GM21529 (cell line): ENCODE data around the gene PES1.
"Not testable (repeated sequence)": the region's sequence is repeated elsewhere in the genome, so short reads cannot be mapped to it uniquely, and the experiment has no call there.

Experiments used
- ATAC-seq: cut with Tn5 transposase; IDR thresholded peaks from one replicate; pipeline ENCODE4 v1.9.1; 2021; ENCODE audit not compliant: unreplicated experiment

PES1 gene

DNA sequence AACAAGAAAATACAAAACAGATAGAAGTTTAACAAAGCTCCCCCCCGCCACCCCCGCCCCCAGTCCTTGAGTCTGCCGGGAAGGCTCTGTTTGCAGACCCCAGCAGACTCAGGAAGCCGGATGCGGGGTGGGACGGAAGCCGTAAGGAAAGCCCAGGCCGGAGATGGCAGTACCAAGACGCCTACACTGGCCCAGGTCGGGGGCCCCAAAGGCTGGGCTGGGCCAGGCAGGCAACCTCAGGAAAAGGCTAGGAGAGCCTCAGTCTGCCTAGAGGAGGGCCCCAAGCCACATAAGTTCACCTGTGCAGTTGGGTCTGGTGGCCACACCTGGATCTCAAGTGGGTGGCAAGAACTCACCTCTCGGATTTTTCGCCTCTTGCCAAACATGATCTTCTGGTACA is 13.2 kb downstream of the PES1 start:
- no peak for ATAC-seq

DNA sequence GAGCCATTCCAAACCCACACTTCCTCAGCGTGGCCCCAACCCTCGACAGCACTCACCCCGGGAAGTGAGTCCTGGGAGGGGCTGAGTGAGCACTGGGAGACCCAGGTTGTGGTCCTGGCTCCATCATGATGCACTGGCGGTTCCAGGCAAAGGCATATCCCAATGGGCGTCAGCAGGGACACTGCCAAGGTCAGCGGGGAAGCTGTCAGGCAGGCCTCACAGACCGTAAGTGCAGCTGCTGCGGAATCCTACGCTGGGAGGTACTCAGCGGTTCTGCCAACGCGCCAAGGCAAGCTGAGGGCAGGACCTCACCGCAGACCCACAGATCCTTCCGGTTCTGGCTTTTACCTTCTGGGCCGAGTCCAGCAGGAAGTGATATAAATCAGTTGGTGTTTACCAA is 15.9 kb downstream of the PES1 start:
- ATAC-seq = no peak

DNA sequence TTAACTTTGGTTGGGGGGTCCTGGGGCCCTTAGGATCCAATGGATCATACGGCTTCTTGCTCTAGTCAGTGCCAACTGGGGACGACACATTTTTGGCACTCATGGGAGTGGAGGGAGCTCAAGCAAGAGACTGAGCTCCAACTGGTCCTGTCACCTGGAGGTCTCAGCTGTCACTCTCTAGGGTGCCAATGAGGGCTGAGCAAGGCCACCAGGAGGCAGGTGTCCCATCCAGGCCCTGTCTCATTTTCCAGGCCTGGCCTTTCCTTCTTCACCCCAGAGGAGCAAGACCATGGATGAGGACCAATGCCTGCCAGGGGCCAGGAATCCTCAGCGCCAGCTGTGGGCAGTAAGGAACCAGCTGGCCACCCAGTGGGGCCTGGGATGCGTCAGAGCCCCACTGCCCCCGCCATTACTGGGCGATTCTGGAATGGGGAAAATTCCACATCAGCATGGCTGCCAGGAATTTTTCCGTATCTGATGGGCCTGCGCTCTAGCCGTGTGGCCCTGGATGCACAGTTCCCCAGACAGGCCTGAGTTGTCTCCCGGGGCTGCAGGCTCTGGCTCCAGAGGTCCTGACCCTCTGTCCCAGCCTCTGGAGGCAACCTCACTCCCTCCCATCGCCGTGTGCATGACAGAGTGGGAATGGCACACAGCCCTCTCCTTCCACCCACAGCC is 16.6 kb downstream of the PES1 start:
- ATAC-seq = no peak

DNA sequence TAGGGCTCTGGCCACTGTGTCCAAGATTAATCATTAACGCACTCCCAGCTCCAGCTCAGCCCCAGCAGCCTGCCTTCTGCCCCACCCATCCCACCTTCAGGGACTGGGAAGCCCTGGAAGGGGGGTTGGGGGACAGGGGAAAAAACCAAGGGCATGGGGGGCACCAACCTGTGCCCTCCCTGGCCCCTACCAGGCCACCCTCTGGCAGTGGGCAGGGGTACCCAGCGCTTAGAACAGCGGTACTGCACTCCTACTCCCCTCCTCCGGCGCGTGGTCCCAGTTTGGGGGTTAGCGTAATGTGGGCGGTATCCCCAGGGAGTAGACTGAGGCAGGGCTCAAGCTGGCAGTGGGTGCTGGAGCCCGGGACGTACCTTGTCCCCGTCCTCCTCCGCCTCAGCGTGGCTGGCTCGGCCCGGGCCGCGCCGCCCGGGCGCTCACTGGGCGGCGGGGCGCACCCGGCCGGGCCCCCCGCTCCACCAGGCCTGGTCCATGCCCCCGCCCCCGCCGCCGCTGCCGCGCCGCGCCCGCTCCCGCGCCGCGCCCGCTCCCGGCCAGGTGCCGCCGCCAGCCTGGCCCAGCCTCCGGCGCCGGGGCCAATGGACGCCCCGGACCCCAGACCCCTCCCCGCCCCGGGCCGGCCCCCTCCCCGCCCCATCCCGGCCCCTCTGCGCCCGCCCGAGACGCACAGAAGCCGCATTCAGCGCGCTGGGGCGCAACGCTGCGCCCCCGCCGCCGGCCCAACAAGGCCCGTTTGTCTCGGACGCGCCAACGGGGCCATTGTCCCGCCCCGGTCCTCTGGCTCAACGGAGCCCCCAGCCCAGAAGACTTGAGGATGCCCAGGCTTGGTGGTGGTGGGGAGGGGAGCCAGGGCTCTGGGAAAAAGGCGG is 17.4 kb downstream of the PES1 start, which contains the start of gene GAL3ST1:
GAL3ST1 (minus strand) TSS at position 571 of the 887 bp plus-strand sequence. CDS start 17,273 bp downstream, outside the sequence.
- no peak for ATAC-seq

DNA sequence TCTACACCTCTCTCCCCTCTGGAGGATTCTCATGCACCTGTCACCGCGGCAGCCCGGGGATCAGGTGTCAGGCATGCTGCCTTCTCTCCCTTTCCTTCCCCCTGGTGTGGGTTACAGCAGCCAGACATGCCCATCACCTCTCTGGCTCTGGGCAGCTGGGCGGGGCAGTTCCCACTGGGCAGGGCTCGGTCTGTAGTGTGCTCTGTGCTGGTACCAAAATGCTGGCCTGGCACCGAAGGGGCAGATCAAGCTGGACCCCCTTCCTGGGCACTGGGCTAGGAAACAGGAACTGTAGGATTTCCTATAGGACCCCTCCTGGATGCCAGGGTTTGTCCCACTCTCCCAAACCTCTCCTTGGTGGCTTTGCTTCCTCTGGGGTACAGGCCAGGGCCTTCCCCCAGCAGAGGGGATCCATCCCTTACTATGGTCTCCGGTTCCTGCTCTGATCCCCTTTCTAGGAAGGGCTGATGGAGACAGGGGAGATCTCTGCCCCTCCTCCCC is 18.1 kb downstream of the PES1 start:
- ATAC-seq = no peak

DNA sequence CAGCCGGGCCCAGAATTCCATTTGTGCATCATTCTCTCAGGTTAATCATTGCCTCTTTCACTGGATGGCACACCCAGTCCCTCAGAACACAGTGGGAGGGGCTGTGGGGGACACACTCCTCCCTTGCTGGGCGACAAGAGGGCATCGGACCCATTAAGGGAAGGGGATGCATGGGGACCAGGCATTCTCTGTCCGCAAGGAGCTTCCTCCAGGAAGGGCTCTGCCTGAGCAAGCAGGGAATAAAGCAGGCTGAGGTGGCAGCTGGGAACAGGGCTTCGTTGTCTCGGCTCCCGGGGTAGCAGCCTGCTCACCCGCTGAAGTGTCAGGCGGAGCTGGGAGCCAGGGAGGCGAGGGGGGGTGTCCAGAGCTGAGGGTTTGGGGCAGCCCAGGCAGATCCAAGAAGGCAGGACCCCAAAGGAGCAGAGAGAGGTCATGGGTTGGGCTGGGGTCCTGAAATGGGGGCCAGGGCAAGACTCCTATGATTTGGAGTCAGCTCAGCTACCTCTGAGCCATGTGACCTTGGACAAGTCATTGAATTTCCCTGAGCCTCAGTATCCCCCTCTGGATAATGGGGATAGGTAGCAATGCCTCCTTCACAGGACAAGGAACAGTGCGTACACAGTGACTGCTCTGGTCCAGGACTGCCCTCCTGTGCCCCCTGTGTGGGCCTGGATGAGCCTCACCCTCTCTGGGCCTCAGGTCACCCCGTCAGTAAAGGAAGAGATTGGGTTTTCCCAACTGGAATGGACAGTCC is 18.7 kb downstream of the PES1 start:
- no peak for ATAC-seq

DNA sequence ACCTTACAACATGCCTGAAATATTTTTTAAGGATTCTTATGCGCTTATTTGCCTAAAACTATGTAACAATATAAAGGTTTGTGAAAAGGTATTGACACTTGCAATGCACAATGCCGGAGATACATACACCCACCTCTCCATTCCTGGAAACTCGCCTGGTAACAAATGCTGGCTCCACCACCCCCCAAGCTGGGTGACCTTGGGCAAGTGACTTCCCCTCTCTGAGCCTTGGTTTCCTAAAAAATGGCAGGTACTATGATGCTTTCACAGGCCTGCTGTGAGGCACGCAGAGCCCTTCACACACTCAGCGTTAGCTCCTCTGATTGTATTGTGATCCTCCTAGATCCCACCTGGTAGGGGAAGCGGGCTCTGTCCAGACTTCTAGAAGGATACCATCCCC is 19.5 kb downstream of the PES1 start:
- no peak for ATAC-seq

DNA sequence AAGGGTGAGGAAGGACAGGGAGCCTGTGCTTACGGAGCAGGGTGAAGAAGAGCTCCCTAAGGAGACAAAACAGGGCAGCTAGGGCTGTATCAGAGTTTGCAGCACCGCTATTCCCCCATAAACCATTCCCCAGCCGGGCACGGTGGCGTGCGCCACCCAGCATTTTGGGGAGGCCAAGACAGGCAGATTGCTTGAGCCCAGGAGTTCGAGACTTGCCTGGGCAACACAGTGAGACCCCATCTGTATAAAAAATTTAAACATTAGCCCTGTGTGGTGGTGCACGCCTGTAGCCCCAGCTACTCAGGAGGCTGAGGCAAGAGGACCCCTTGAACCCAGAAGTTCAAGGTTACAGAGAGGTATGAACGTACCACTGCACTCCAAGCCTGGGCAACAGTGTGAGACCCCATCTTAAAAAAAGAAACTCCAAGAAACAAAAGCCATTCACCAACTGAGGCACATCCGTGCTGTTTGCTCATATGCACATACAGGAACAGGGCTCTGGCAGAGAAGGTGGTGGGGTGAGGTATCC is 22.0 kb downstream of the PES1 start:
- ATAC-seq = no peak

DNA sequence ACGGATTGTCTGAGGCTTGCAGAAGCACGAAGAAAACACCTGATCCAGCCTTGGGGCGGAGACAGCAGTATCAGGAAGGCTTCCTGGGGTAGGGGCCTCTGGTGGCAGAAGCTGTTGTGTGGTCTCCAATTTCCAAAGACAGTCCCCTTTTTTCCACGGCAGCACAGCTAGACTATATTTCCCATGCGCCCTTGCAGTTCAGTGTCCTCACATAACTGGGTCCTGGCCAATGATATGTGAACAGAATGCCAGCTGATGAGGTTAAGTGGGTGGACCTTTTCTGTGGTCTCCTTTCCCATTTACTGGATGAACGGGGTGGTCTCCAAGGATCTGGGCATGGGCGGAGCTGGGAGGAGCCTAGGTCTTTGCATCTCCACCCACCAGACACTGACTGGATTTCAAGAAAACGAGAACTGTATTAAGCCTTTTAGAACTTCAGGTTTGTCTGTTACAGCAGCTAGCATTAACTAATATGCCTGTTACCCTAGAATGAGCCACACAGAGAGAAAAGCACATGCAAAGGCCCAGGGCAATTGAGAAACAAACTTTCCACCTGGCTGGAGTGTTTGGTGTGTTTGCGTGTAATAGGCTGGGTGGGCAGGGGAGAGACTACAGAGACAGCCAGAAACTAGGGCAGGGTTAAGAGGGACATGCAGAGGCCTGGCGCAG is 23.4 kb downstream of the PES1 start:
- ATAC-seq = no peak

DNA sequence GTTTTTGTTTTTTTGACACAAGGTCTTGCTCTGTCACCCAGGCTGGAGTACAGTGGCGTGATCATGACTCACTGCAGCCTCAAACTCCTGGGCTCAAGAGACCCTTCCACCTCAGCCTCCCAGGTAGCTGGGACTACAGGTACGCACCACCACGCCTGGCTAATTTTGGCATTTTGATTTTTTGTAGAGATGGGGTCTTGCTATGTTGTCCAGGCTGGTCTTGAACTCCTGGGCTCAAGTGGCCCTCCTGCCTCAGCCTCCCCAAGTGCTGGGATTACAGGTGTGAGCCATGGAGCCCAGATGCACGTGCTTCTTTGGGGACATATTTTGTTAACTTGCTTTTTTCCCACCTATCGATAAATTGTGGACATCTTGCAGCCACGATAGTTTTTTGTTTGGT is 24.4 kb downstream of the PES1 start:
- not testable (repeated sequence) for ATAC-seq

DNA sequence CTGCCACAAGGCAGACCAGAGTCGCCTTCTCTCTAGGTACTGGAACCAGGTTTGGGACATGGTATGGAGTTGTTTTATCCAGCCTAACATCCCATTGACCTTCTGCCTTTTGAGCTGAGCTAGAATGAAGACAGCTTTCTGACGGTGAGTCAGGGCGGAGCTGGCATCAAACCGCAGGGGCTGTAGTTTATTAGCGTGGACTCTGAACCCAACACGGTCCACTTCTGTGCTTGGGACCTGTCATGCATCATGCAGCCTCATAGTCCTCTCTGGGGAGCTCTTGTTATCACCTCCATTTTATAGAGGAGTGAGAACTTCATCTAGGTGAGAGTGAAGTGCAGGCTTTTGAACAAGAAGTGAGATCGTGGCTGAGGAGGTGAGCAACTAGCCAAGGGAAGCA is 25.6 kb downstream of the PES1 start:
- no peak for ATAC-seq

DNA sequence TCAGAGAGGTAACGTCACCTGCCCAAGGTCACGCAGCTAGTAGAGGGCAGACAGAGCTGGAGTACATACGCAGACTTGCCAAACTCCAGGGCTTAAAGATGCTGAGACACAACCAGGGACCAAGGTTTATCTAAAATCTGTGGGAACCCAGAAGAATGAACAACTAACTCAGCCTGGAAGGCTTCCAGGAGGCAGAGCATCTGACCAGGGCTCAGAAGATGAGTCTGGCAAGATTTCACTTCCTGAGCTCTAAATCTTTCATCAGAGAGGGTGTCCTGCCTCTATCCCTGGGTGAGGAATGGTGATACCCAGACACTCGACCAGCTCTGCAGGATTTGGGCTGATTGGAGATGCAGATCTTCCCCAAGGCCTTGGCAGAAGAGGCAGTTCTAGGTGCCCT is 26.4 kb downstream of the PES1 start:
- ATAC-seq = no peak

DNA sequence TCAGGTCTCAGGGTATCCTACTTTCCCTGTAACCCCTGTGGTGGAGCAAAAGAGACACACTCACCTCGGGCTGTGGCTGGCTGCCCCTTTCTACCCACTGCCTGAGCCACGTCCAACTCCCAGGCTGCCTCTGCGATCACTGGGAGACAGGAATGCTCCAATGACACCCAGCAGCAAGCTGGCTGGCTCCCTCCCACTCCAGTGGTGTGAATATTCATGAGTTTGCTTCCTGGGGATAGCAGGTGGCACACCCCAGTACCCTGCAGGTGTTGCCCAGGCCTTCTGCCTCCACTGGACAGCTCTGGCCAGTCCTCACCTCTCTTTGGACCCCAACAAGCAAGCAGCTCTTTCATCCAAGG is 27.0 kb downstream of the PES1 start:
- ATAC-seq = no peak

DNA sequence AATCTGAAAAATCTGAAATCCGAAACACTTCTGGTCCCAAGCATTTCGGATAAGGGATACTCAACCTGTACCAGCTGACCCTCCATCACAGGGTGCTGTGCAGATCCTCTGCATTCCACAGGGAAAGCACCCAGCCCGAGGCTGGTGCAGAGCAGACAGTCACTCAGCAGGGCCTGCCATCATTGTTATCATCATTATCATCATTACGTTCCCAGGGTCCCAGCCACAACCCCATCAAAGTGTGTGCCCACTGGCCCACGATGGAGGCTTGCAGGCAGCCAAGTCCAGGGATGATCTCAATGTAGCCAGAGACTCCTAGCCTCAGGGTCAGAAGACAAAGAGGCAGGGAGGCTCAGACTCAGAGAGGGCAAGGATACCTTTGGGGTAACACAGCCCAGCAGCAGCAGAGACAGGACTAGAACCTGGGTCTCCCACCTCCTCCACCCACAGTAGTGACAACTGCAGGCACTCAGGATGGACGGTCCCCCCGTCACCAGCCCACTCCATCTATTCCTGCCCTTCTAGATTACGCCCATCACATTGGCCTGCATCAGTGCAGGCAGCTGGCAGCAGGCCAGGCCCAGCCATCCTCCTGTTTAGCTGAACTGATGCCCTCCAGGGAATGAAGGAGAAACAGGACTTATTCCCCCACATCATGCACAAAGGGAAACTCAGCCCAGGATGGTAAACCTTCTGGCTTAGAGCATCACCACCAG is 27.5 kb downstream of the PES1 start:
- no peak for ATAC-seq

DNA sequence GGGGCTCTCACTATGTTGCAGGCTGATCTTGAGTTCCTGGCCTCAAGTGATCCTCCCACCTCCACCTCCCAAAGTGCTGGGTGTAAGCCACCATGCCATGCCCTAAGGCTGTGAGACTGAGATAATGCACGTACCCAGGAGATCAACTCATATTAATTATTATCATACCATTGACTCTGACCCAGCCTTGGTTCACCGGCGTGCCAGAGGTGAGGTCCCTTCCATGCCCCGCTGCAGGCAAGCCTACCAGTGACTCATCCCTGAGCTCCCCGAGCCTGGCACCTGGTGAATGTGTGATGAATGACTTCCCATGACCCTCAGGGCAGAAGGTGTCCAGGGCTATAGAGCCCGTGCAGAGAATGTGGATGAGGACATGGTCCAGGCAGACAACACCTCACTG is 29.3 kb downstream of the PES1 start:
- no peak for ATAC-seq

DNA sequence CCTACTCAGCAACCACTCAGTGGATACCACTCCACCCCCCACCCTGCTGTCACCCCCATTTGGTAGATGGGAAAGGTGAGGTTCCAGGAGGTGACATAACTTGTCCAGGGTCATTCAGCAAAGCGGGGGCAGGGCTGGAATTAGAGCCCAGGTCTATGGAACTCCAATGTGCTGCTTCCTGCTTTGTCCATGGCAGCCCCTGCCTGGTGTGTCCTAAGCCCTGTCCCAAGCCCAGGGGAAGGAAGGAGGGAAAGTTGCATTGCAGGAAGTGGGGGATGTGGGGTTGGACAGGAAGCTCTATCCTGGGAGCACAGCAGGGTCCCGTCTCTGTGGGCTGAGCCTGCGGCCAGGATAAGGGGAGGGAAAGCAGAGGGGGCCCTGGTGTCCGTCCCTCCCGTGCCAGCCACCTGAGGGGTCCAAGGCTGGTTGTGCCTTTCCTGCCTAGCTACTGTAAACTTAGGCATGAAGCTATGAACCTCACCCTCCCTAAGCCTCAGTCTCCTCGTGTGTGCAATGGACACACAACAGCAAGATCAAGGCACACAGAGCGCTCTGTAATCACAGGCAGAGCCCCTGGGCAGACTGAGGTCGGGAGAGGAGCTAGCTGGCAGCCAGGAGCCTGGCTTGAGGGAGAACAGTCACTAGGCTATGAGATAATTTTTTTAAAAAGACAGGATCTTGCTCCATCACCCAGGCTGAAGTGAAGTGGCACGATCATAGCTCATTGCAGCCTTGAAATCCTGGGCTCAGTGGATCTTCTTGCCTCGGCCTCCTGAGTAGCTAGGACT is 30.1 kb downstream of the PES1 start:
- ATAC-seq = no peak

DNA sequence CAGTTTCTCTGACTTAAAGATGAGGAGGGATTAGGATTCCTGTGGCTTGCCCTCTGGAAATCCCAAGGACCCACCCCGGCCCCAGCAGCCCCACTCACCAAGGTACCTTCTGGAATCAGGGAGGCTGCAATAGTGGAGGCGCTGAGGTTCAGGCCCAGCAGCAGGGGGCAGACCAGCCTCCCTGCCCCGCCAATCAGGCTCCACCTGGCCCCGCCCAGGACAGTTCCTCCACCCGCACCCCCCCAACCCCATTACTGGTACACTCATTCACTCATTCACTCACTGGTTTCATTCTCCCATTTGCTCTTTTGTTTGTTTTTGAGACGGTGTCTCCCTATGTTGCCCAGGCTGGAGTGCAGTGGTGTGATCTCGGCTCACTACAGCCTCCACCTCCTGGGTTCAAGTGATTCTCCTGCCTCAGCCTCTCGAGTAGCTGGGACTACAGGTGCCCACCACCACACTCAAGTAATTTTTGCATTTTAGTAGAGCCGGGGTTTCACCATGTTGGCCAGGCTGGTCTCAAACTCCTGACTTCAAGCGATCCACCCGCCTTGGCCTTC is 31.0 kb downstream of the PES1 start:
- ATAC-seq = not testable (repeated sequence)

DNA sequence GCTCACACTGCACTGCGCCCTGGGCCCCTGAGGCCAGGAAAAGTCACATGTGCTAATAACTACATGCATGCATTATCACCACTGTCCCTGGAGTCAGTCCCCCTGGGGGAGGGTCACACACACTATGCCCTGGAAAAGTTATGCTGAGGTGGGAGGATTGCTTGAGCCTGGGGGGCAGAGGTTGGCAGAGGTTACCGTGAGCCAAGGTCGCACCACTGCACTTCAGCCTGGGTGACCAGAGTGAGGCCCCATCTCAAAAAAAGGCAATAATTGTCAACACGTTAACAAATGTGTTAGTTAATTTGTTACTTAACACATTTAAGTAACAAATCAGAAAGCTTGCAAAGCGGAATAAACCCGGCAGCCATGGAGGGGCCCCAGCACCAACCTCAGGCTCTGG is 31.8 kb downstream of the PES1 start:
- no peak for ATAC-seq

DNA sequence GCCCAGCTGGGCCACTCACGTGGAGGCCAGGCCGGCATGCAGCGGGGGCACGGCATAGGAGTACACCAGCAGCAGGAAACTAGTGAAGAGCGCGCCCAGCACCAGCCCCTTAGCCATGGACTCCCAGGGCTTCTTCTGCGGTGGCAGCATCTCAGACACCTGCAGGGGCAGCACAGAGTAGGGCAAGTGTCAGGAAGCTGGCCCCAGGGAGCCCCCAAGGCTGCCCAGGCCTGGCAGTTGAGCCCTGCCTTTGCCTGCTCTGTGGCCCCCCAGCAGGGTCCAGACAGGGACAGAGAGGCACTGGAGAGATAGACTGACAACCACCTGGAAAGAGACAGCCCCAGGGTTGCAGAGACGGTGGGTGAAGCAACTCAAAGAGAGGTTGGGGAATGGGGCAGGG is 34.5 kb downstream of the PES1 start:
- ATAC-seq = no peak
